HL-60 (cell line): ENCODE measurements around the gene ARL13B.

ENCODE experiments used
- GABPA ChIP-seq: IDR thresholded peaks from 2 replicates; pipeline ENCODE4 v1.6.1; 2012; ENCODE audit warnings: low read depth
- POLR2AphosphoS5 ChIP-seq: IDR thresholded peaks from 2 replicates; pipeline ENCODE4 v1.6.1; 2012; ENCODE audit warnings: low read depth
- SPI1 ChIP-seq: IDR thresholded peaks from 2 replicates; pipeline ENCODE4 v1.6.1; 2012; ENCODE audit warnings: low read depth, mild to moderate bottlenecking, borderline replicate concordance
- TF ChIP-seq, protein P1 (sequence below): IDR thresholded peaks from one replicate; pipeline ENCODE4 v1.5.1; 2011; ENCODE audit warnings: low read length, control low read depth, inconsistent platforms; ENCODE audit not compliant: insufficient read depth
- TF ChIP-seq, protein P2 (sequence below): IDR thresholded peaks from 2 replicates; pipeline ENCODE4 v1.6.1; 2012; ENCODE audit warnings: low read depth; ENCODE audit not compliant: insufficient replicate concordance

DNA sequence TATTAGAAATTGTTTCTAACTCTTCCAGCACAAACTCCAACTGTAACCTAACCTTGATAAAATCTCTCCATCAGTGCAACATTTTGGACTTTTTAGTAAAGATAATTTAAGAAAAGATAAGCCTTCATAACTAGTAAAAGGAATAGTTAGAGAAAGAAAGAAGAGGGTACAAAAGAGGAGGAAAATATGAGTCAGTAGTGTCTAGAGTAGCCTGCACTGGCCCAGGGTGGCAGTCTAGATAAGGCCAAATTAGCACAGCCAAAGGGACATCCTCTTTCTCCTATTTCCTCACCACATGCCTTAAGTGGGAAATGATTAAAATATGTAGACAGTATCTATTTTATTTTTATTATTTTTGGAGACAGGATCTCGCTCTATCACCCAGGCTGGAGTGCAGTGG, 10.0 kb upstream of the ARL13B start:
- TF ChIP-seq POLR2AphosphoS5 (no peak), GABPA (no peak), SPI1 (no peak)
- TF ChIP-seq, protein P1, sequence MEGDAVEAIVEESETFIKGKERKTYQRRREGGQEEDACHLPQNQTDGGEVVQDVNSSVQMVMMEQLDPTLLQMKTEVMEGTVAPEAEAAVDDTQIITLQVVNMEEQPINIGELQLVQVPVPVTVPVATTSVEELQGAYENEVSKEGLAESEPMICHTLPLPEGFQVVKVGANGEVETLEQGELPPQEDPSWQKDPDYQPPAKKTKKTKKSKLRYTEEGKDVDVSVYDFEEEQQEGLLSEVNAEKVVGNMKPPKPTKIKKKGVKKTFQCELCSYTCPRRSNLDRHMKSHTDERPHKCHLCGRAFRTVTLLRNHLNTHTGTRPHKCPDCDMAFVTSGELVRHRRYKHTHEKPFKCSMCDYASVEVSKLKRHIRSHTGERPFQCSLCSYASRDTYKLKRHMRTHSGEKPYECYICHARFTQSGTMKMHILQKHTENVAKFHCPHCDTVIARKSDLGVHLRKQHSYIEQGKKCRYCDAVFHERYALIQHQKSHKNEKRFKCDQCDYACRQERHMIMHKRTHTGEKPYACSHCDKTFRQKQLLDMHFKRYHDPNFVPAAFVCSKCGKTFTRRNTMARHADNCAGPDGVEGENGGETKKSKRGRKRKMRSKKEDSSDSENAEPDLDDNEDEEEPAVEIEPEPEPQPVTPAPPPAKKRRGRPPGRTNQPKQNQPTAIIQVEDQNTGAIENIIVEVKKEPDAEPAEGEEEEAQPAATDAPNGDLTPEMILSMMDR = no peak
- TF ChIP-seq, protein P2, sequence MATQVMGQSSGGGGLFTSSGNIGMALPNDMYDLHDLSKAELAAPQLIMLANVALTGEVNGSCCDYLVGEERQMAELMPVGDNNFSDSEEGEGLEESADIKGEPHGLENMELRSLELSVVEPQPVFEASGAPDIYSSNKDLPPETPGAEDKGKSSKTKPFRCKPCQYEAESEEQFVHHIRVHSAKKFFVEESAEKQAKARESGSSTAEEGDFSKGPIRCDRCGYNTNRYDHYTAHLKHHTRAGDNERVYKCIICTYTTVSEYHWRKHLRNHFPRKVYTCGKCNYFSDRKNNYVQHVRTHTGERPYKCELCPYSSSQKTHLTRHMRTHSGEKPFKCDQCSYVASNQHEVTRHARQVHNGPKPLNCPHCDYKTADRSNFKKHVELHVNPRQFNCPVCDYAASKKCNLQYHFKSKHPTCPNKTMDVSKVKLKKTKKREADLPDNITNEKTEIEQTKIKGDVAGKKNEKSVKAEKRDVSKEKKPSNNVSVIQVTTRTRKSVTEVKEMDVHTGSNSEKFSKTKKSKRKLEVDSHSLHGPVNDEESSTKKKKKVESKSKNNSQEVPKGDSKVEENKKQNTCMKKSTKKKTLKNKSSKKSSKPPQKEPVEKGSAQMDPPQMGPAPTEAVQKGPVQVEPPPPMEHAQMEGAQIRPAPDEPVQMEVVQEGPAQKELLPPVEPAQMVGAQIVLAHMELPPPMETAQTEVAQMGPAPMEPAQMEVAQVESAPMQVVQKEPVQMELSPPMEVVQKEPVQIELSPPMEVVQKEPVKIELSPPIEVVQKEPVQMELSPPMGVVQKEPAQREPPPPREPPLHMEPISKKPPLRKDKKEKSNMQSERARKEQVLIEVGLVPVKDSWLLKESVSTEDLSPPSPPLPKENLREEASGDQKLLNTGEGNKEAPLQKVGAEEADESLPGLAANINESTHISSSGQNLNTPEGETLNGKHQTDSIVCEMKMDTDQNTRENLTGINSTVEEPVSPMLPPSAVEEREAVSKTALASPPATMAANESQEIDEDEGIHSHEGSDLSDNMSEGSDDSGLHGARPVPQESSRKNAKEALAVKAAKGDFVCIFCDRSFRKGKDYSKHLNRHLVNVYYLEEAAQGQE = no peak
